ENCODE data around the gene KRT83.

GRCh38 chr12:52305921-52306705, 15.1 kb downstream of the KRT83 start:
- TF ChIP-seq CTCF (IDR thresholded peaks at IDR 0.05; ENCODE audit: insufficient read depth, low read length) (no peak), GABPA (IDR thresholded peaks at IDR 0.05; ENCODE audit: low read depth) (no peak)
